Bronchial epithelial cell (primary cell): ENCODE results near the gene L2HGDH. TPM values are rescaled to one million over a fixed set of nuclear protein-coding genes. Genes with fewer than 3 reads are reported as not detected.

Experiments used
- DNase-seq: peaks from one replicate; pipeline ENCODE4 v3.0.0-alpha.2; 2010; ENCODE audit warnings: low read depth
- FAIRE-seq: peaks from 2 replicates; lab custom pipeline; 2011; peaks lifted over from hg19 to GRCh38; lab: Jason Lieb, UNC
- H3K27me3 ChIP-seq: 2 replicates; pipeline ENCODE4 v1.5.1; 2011; ENCODE audit warnings: low read length; ENCODE audit not compliant: control insufficient read depth, insufficient read depth
- H3K36me3 ChIP-seq: 2 replicates; pipeline ENCODE4 v1.5.1; 2011; ENCODE audit warnings: low read length; ENCODE audit not compliant: control insufficient read depth, insufficient read depth
- H3K4me3 ChIP-seq: 2 replicates; pipeline ENCODE4 v1.5.1; 2011; ENCODE audit warnings: mild to moderate bottlenecking, low read depth, low read length, control low read depth
- CTCF ChIP-seq: IDR thresholded peaks from 2 replicates; pipeline ENCODE4 v1.5.1; 2011; ENCODE audit warnings: mild to moderate bottlenecking, moderate library complexity, low read length, control low read depth, inconsistent platforms; ENCODE audit not compliant: insufficient read depth, severe bottlenecking
- total RNA-seq: library from RNA; depleted of rRNA; stranded (reverse); fragments of >200 nt; gene quantifications from 2 replicates; pipeline ENCODE4 v1.2.1, GENCODE V29; 2014

L2HGDH gene
- total RNA-seq, 1 donor from 2014 or later, result 6.6 TPM

GRCh38 chr14:50344116-50344775 is 32.2 kb upstream of the L2HGDH start:
- DNase-seq (peak; percentile 76), FAIRE-seq (no peak)
- no peaks in the 10 kb centered on the region for H3K36me3 ChIP-seq
- no peaks in the 10 kb centered on the region for H3K27me3 ChIP-seq
- TF ChIP-seq CTCF, result no peak
- no peak overlapping the region for H3K4me3 ChIP-seq

- DNase-seq, result no peak
- Histone ChIP-seq H3K36me3 (no peaks in the 10 kb centered on the region), H3K27me3 (no peaks in the 10 kb centered on the region), H3K4me3 (no peak overlapping the region)
- no peak for FAIRE-seq
- no peak for TF ChIP-seq CTCF
Measured at GRCh38 chr14:50343434-50343833, 31.4 kb upstream of the L2HGDH start.

GRCh38 chr14:50342221-50343078 is 30.4 kb upstream of the L2HGDH start:
- no peak for FAIRE-seq
- H3K27me3 ChIP-seq, result no peaks in the 10 kb centered on the region
- no peak overlapping the region for H3K4me3 ChIP-seq
- DNase-seq, result peak; percentile 40
- no peaks in the 10 kb centered on the region for H3K36me3 ChIP-seq
- TF ChIP-seq CTCF, result peak; percentile 30

GRCh38 chr14:50340963-50341362 is 28.9 kb upstream of the L2HGDH start:
- no peak for FAIRE-seq

GRCh38 chr14:50340045-50340444 is 28.0 kb upstream of the L2HGDH start:
- H3K4me3 ChIP-seq, result no peak overlapping the region
- H3K36me3 ChIP-seq, result no peaks in the 10 kb centered on the region
- no peak for TF ChIP-seq CTCF
- FAIRE-seq (no peak), DNase-seq (no peak)
- no peaks in the 10 kb centered on the region for H3K27me3 ChIP-seq

More at GRCh38 chr14:50340963-50341362, 28.9 kb upstream of the L2HGDH start:
- no peak for TF ChIP-seq CTCF
- Histone ChIP-seq H3K27me3 (no peaks in the 10 kb centered on the region), H3K36me3 (no peaks in the 10 kb centered on the region), H3K4me3 (no peak overlapping the region)
- DNase-seq, result no peak
